ENCODE data around the gene MYH6. TPM values are rescaled to one million over a fixed set of nuclear protein-coding genes. Genes with fewer than 3 reads are reported as not detected.

The MYH6 gene
- total and polyA plus RNA-seq, 2 of the 13 experiments (the other 11 are each of a cell fraction or from before 2014, with no cell fraction given), result 0.01 TPM; not detected in 1

- WGBS (ENCODE audit: low lambda C conversion rate), result 12% methylated on average over 73 of the region's 74 CpGs
- TF ChIP-seq HDAC1 (CRISPR knock-in tag; IDR thresholded peaks at IDR 0.05) (no peak), AFF4 (CRISPR knock-in tag; IDR thresholded peaks at IDR 0.05) (no peak), KLF12 (CRISPR knock-in tag; IDR thresholded peaks at IDR 0.05; ENCODE audit: borderline replicate concordance) (no peak), SMC3 (IDR thresholded peaks at IDR 0.05; ENCODE audit: low read length) (no peak), JARID2 (CRISPR knock-in tag; IDR thresholded peaks at IDR 0.05; ENCODE audit: insufficient replicate concordance) (no peak), JUNB (CRISPR knock-in tag; IDR thresholded peaks at IDR 0.05; ENCODE audit: borderline replicate concordance) (no peak), ZNF672 (CRISPR knock-in tag; IDR thresholded peaks at IDR 0.05) (no peak), PHF21A (CRISPR knock-in tag; IDR thresholded peaks at IDR 0.05) (no peak), PRDM10 (CRISPR knock-in tag; IDR thresholded peaks at IDR 0.05; ENCODE audit: low read depth) (no peak), MAFK (conservative IDR thresholded peaks at IDR 0.05 in 1 of 2, IDR thresholded peaks at IDR 0.05 in 1 of 2; ENCODE audit: low read length in 2 of 2) (peak; percentile 8 to 16; a peak in 1 of 4 replicates), ZSCAN9 (CRISPR knock-in tag; IDR thresholded peaks at IDR 0.05; ENCODE audit: borderline replicate concordance) (no peak), ZNF777 (CRISPR knock-in tag; IDR thresholded peaks at IDR 0.05) (peak; percentile 50), ZNF800 (CRISPR knock-in tag; IDR thresholded peaks at IDR 0.05) (peak; percentile 90), TMF1 (CRISPR knock-in tag; IDR thresholded peaks at IDR 0.05; ENCODE audit: low read depth) (0 out of 2 replicates have a peak, but pooled peaks have one; percentile 33), ZFY (CRISPR knock-in tag; IDR thresholded peaks at IDR 0.05) (no peak; the same call in 1 of the 2 replicates)
These were observed 42.9 kb downstream of the MYH6 start, which contains the start of gene EFS for GRCh38 chr14:23365036-23365731. TSS of gene EFS (minus strand) at chr14:23365172. CDS start at chr14:23365025, 147 bp downstream.

More at GRCh38 chr14:23365036-23365731, 42.9 kb downstream of the MYH6 start, which contains the start of gene EFS:
- no peak for DNase-seq (ENCODE audit: low spot score)
- in situ Hi-C loops (cut with HindIII; ENCODE audit: extremely low pct_ligation_motif_present, low pct_unique_long_range_greater_than_20kb), result no loop called here
- no peak; the same call in 1 of the 3 replicates for ATAC-seq
- H3K79me2 ChIP-seq (ENCODE audit: insufficient read depth, low read length), result no peaks in the 10 kb centered on the region
- H3K27ac ChIP-seq (ENCODE audit: extremely low read length, insufficient read depth, low read length), result no peak within 1 kb of the TSS
- peaks cover 46 to 94% of the 10 kb centered on the region in 2 experiments for H3K27me3 ChIP-seq (ENCODE audit: control insufficient read depth in 1 of 2, insufficient read depth in 2 of 2, low read length in 2 of 2)
- no peaks in the 10 kb centered on the region for H4K20me1 ChIP-seq (ENCODE audit: insufficient read depth, low read length)
- H3K9me3 ChIP-seq (ENCODE audit: low read length), result no peaks in the 10 kb centered on the region
- H3K4me2 ChIP-seq (ENCODE audit: low read depth, low read length), result no peak within 1 kb of the TSS
- no peaks in the 10 kb centered on the region for H3K36me3 ChIP-seq (replicated peaks in 1 of 2; ENCODE audit: control insufficient read depth in 1 of 2, insufficient read depth in 2 of 2, low read length in 2 of 2)
- no peak within 1 kb of the TSS for H3K4me3 ChIP-seq (replicated peaks in 1 of 3; ENCODE audit: insufficient read depth in 1 of 3, low read depth in 2 of 3, low read length in 3 of 3)
- H3K4me1 ChIP-seq (ENCODE audit: insufficient read depth, low read length), result peaks cover 9% of the 10 kb centered on the region; the same call in 1 of the 2 replicates
- no peak within 1 kb of the TSS for H2AFZ ChIP-seq (ENCODE audit: low read length)
- ChIA-PET CTCF (ENCODE audit: low intra/inter-chr PET ratio, low total read pairs) (no interaction called here), POLR2A (no interaction called here)
- no peak for FAIRE-seq
- intact Hi-C loops (cut with micrococcal nuclease; ENCODE audit: unreplicated experiment), result no loop called here
- no TSS peak for BruUV-seq (replicated peaks)
- no peak within 1 kb of the TSS for H3K9ac ChIP-seq (ENCODE audit: insufficient read depth, low read depth, low read length)
